Astrocyte of the cerebellum (primary cell): ENCODE measurements around the gene TBC1D22A.

Experiments
- DNase-seq: peaks from one replicate; pipeline ENCODE4 v3.0.0-alpha.2; 2011; ENCODE audit warnings: low read depth
- H3K4me3 ChIP-seq: 2 replicates; pipeline ENCODE4 v1.5.1; 2011; ENCODE audit warnings: mild to moderate bottlenecking, low read depth, low read length, moderate library complexity
- CTCF ChIP-seq: IDR thresholded peaks from 2 replicates; pipeline ENCODE4 v1.5.1; 2012; ENCODE audit warnings: low read length, low read depth, moderate library complexity, mild to moderate bottlenecking; ENCODE audit errors: missing control alignments
- in situ Hi-C: cut with HindIII; loops from 2 replicates; pipeline ENCODE4 v1.10.0; 2017; ENCODE audit warnings: low sequenced_read_pairs

The TBC1D22A gene

DNA sequence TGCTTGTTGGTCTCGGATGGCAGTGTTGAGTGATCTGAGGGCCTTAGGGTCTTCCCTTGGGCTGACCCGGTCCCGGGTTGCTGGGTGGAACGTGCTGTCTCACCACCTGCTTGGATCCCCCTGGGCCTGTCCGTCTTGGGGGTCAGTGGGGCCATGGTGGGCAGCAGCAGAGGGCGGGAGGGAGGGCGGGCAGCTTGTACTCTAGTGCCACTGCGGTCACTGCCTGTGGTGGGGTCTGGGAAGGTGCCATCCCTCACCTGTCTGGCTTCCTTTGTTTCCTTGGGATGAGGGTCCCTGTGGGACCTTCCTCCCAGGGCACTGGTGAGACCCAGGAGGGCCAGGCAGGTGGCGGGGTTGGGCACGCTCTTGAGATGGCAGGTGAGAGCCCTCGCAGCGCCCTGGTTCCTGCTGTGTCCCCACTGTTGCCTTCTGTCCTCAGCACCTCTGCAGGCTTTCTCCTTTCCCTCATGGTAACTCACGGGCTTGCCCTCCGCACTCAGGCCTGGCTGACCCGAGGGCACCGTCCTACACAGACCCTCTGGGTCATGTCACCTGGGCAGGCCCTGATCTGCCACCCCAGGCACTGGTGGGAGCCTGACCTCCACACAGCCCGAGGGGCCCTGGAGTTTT lies 34.2 kb downstream of the TBC1D22A start:
- DNase-seq = no peak
- TF ChIP-seq CTCF = no peak

GRCh38 chr22:46797355-46797754 lies 34.9 kb downstream of the TBC1D22A start:
- peak; percentile 39 for TF ChIP-seq CTCF
- H3K4me3 ChIP-seq = no peak overlapping the region
- in situ Hi-C loops = no loop called here
- no peak for DNase-seq

More for the DNA sequence above, 34.2 kb downstream of the TBC1D22A start:
- in situ Hi-C loops = no loop called here
- H3K4me3 ChIP-seq = no peak overlapping the region

GRCh38 chr22:46798041-46798365 lies 35.6 kb downstream of the TBC1D22A start:
- DNase-seq = no peak
- in situ Hi-C loops = no loop called here
- H3K4me3 ChIP-seq = no peak overlapping the region
- TF ChIP-seq CTCF = no peak

DNA sequence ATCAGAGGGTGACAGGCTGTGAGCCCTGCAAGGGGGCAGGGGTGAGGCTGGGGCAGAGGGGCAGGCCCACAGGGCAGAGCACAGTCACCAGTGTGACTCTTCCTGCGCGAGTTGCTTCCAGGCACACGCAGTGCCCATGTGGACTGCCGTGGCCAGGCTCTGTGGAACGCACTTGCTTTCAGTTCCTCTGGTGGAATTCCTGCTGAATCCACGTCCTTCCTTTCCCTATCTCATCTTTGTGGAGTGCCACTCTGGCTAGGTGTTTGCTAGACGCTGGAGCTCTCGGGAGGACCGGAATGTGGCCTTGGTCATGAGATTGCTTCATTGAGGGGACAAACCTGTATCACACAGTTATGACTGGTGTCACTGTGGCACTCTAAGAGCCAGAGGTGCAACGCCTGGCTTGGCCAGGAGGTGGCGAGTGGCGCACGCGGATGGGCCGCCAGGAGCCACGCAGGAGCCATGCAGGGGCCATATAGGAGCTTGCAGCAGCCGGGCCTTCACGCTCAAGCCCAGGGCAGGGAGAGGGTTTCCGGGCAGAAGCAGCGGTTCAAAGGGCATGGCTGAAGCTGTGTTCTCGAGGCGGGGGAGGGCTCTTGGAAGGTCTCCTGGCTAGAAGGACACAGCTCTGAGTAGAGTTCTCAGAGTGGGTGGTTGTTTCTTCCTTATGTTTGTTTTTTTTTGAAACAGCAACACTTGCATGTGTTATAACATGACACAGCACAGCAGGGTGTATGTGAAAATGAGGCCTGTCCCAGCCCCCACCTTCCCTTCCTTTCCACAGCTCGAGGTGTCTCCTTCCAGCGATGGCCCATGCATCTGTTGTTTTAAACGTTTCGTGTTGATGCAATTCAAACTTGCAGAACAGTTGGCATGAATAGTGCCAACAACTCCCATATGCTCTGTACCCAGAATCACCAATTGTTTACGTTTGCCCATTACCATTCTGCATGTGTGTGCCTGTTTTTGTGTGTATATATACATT lies 36.2 kb downstream of the TBC1D22A start:
- peak; percentile 98 for TF ChIP-seq CTCF
- no peak overlapping the region for H3K4me3 ChIP-seq
- DNase-seq = no peak
- in situ Hi-C loops = no loop called here

GRCh38 chr22:46799626-46800025 lies 37.2 kb downstream of the TBC1D22A start:
- in situ Hi-C loops = no loop called here
- no peak for TF ChIP-seq CTCF
- no peak overlapping the region for H3K4me3 ChIP-seq

DNA sequence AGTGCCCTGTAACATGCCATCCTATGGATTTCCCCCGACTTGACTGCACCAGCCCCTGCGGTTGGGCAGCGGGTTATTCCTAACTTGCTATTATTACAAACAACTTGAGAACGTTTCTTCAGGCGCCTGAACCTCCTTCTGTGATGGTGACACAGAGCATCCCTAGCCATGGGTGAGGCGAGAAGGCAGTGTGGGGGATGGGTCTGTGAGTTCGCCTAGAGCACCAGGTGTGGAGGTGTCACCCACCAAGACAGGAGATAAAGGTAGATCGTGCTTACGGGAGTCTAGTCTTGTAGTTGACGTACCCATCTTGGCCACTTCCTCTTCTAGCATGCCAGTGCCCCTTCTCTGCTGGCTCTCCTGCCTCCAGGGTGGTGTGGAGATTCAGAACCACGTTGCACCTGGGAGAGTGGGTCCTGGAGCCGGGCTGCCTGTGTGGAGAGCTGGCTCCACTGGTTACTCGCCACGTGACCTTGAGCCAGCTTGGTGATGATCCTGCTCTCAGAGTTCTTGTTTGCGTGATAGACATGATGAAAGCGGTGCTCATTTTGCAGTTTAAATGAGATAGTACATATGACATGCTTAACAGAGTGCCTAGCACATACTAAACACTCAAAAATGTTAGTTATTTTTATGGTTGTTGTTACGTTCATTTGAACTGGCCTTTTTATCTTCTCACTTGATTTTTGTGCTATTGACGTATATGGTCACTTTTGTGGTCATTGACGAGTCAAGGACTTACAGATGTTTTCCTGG lies 37.8 kb downstream of the TBC1D22A start:
- TF ChIP-seq CTCF = no peak
- in situ Hi-C loops = no loop called here
- no peak for DNase-seq
- no peak overlapping the region for H3K4me3 ChIP-seq

More at GRCh38 chr22:46799626-46800025, 37.2 kb downstream of the TBC1D22A start:
- no peak for DNase-seq
